GM06990 (cell line): Measurements from ENCODE around the gene PAN2.

Experiments used
- DNase-seq: peaks from one replicate; pipeline ENCODE4 v3.0.0-alpha.2; 2011; ENCODE audit not compliant: insufficient read length; ENCODE audit errors: extremely low read depth
- H3K27me3 ChIP-seq: replicated peaks from 2 replicates; pipeline ENCODE4 v1.6.0; 2011; ENCODE audit warnings: low read length; ENCODE audit not compliant: control insufficient read depth, insufficient read depth
- H3K36me3 ChIP-seq: 2 replicates; pipeline ENCODE4 v1.5.1; 2011; ENCODE audit warnings: low read length; ENCODE audit not compliant: control insufficient read depth, insufficient read depth
- H3K4me3 ChIP-seq: replicated peaks from 2 replicates; pipeline ENCODE4 v1.5.1; 2011; ENCODE audit warnings: low read depth, mild to moderate bottlenecking, control low read depth, low read length
- CTCF ChIP-seq: IDR thresholded peaks from 2 replicates; pipeline ENCODE4 v1.5.1; 2011; ENCODE audit warnings: low read length, control low read depth, mild to moderate bottlenecking, inconsistent platforms; ENCODE audit not compliant: insufficient read depth, poor library complexity, severe bottlenecking

Gene PAN2

GRCh38 chr12:56333679-56334489, at the start of gene PAN2:
Gene PAN2 (minus strand): TSS chr12:56334000. CDS start chr12:56333094, 906 bp downstream.
- peak; percentile 93 for DNase-seq
- H3K27me3 ChIP-seq: no peaks in the 10 kb centered on the region
- TF ChIP-seq CTCF: peak; percentile 40
- no peaks in the 10 kb centered on the region for H3K36me3 ChIP-seq
- peak within 1 kb of the TSS; percentile 63 for H3K4me3 ChIP-seq

GRCh38 chr12:56382611-56383010, 48.8 kb upstream of the PAN2 start:
- H3K4me3 ChIP-seq: no peak overlapping the region
- DNase-seq: no peak
- no peak for TF ChIP-seq CTCF
- H3K27me3 ChIP-seq: no peaks in the 10 kb centered on the region
- H3K36me3 ChIP-seq: no peaks in the 10 kb centered on the region

GRCh38 chr12:56377989-56378316, 44.2 kb upstream of the PAN2 start:
- Histone ChIP-seq H3K27me3 (no peaks in the 10 kb centered on the region), H3K4me3 (no peak overlapping the region), H3K36me3 (no peaks in the 10 kb centered on the region)
- no peak for DNase-seq
- TF ChIP-seq CTCF: no peak

GRCh38 chr12:56377310-56377988, 43.6 kb upstream of the PAN2 start:
- H3K36me3 ChIP-seq: no peaks in the 10 kb centered on the region
- no peak for DNase-seq
- no peak for TF ChIP-seq CTCF
- no peaks in the 10 kb centered on the region for H3K27me3 ChIP-seq
- no peak overlapping the region for H3K4me3 ChIP-seq

GRCh38 chr12:56375598-56376434, 42.0 kb upstream of the PAN2 start:
- no peak for TF ChIP-seq CTCF

More at GRCh38 chr12:56375598-56376434, 42.0 kb upstream of the PAN2 start:
- H3K27me3 ChIP-seq: no peaks in the 10 kb centered on the region
- H3K36me3 ChIP-seq: no peaks in the 10 kb centered on the region
- peak; percentile 67 for DNase-seq
- no peak overlapping the region; the same call in 1 of the 2 replicates for H3K4me3 ChIP-seq
